Activated CD4-positive, alpha-beta T cell treated with anti-CD3 and anti-CD28 coated beads, Interleukin-2, amount 50 U/mL, for 24 hours (primary cell): ENCODE data around the gene USP49.

Experiments used
- DNase-seq, 2 donors: peaks; one replicate each; pipeline ENCODE4 v3.0.0-alpha.2; 2020; ENCODE audit warnings: low read depth in 1 of 2, low spot score in 1 of 2

The USP49 gene

DNA sequence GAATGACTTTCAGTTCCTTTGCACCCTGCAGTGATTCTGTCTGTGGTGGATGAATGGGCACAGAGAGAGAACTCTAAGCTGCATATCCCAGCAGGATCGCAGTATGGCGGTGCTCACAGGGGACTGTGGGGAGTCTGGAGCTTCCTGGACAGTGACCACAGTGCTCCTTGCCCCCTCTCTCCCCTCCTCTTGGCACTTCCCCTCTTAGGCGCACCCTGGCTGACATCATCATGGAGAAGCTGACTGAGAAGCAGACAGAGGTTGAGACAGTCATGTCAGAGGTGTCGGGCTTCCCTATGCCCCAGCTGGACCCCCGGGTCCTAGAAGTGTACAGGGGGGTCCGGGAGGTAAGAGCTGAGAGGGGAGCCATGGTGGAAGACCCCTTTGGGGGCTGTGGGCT is 34.7 kb upstream of the USP49 start:
- no peak for DNase-seq

DNA sequence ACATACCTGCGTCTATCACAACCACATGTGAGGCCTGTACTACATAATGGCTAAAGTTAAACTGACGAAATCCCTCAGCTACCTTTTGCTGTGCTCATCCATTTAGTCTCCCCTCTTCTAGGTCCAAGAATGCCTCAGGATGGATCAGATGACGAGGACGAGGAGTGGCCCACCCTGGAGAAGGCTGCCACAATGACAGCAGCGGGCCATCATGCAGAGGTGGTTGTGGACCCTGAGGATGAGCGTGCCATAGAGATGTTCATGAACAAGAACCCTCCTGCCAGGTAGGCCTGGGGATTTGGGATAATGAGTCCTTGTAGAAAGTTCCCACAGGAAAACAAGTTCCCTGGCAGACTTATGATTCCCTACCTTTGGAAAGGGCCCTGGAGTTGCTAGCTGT is 32.1 kb upstream of the USP49 start:
- no peak for DNase-seq

DNA sequence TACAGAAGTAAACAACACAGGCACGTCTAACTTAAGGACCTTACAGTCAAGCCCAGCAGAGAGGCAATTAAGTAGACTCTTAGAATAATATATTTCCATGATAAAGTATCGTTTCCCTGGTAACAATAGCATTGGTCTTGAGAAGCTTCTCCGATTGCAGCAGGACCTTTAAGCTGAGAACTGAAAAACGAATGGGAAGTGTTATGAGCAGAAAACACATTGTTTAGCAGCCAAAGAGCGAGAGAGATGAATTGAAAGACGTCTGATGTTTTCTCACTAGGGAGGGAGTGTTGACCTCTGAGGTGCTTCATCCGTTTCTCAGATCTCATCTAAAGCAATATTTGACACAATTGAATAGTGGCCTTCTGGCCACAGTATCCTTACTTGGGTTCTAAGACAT is 27.0 kb upstream of the USP49 start:
- no peak for DNase-seq

GRCh38 chr6:41921712-41921998 is 26.5 kb upstream of the USP49 start:
- no peak for DNase-seq

DNA sequence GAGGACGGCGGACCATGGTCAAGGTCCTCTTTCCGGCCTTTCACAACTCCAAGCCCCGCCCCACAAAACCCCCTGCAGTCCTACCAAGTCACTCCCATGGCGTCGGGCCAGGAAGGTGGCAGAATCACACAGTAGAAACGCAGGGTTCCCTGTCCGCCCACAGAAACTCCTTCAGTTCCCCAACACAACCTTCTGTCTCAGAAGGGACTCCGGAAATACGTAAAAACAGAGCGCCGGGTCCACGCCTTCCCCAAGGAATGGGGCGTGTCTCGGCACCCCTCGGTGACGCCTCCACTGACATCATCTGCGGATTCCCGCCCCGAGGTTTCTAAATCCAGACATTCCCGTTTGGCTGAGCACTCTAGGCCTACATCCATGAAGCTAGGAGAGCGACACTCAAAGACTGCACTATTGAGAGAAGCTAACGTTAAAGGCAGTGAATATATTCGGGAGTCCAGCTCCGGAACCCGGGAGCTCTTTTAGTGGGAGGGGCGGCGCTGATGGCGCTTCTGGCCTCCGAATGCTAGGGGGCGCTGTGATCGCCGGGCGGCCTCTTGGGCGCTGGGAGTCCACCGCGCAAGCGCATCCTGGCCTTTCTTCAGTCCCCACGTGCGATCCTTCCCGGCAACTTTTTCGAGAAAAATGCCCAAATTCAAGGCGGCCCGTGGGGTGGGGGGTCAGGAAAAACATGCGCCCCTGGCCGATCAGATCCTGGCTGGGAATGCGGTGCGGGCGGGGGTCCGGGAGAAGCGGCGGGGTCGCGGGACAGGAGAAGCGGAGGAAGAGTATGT is 25.9 kb upstream of the USP49 start, which contains the start of the genes BYSL and MED20:
Gene BYSL (plus strand): TSS at position 579 of the 791 bp plus-strand sequence. CDS start 64 bp downstream, at position 643.
Gene MED20 (minus strand): TSS at position 219 of the 791 bp plus-strand sequence. CDS start 121 bp downstream, at position 98.
- DNase-seq: peak; percentile 91 to 96

- DNase-seq: no peak
Observed at GRCh38 chr6:41917528-41917927, 22.4 kb upstream of the USP49 start.

DNA sequence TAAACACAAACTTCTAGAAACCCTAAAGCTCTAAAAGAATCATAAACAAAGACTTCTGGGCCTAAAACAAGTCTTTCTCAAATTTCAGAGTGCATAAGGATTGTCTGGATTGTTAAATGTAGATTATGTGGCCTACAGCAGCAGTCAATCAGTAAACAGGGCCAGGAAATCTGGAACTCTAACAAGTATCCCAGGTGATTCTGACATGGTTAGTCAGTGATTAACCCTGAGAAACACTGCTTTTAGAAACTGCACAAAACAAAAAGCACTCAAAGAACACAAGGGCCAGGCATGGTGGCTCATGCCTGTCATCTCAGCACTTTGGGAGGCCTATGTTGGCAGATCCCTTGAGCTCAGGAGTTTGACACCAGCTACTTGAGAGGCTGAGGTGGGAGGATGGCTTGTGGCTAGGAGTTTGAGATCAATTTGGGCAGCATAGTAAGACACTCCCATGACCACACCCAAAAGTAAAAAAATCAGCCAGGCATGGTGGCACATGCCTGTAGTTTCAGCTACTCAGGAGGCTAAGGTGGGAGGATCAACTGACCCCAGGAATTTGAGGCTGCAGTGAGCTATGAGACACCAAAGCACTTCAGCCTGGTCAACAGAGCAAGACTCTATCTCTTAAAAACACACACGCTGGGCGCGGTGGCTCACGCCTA is 19.8 kb upstream of the USP49 start:
- no peak for DNase-seq

GRCh38 chr6:41914343-41914742 is 19.2 kb upstream of the USP49 start:
- DNase-seq: no peak

DNA sequence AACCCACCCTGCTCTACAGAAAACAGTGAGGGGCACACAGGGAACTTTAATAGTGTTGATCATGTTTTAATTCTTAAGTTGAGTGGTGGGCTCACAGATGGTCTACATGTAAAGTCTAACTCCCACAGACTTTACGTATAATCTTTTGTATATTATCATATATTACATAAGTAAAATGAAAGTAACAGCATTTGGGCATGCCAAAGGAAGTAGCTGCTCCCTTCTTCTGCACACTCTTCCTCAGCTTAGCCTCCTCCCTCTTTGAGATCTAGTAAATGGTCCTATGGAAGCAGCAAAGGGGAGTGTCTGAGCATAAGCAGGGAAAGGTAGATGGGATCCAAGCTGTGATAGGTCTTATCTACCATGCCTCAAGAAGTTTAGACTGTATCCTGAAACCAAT is 14.6 kb upstream of the USP49 start:
- no peak for DNase-seq

GRCh38 chr6:41901882-41902519 is 6.8 kb upstream of the USP49 start:
- peak; percentile 5 to 59 for DNase-seq

DNA sequence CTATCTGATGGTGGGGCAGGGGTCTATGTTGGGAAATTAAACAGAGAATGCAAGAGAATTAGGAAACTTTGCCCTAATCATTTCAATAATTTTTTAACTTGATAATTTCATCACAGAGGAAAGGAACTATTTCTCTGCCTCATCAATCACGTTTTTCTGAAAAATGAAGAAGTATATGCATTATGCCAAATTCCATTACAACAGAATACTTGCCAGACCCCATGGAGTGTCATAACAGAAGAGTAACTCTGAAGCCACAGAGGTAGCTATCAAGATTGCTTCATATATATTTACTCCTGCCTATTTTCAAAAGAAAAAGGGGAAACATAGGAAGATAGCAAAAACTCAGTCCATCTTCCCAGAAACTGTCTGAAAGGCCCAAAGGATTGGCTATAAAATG is 5.7 kb upstream of the USP49 start:
- DNase-seq: no peak

DNA sequence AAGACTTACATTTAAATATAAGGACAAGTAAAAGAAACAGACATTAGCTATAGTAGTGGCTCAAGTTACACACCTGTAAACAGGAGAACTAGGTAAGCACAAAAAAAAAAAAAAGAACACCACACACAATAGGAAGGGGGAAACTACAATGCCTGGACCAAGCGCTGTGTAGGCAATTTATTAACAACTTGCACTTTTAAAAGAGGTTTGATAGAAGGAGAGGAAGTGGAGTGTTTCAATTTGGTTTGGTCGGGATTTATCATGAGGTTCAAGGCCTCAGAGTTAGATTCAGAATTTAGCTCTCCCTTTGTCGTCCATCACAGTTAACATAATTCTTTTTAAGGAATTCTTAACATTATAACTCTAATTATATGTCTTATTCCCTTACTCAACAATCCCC is 1.1 kb upstream of the USP49 start:
- DNase-seq: no peak

GRCh38 chr6:41894366-41895299 is 542 bp downstream of the USP49 start:
- DNase-seq: peak in 1 of 2 donors; percentile 21

- DNase-seq: no peak
Observed at GRCh38 chr6:41892921-41893564, 2.1 kb downstream of the USP49 start.

GRCh38 chr6:41887331-41887751 is 7.8 kb downstream of the USP49 start:
- DNase-seq: no peak

DNA sequence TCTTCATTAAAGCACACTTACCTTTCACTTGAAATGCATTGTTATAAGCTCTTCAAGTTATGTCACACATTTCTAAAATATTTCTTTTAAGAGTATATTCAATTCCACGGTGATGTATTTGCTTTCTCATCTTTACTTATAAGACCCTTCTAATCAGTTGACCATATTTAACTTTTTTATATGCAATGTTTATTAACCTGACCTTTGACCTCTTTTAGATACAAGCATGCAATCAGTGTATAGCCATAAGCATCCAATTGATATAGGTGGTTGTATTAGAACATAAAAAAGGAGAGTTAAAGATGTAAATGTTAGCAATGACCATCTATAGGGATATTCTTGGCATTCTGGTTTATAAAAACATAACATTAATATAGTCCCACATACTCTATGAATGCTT is 9.2 kb downstream of the USP49 start:
- no peak for DNase-seq

GRCh38 chr6:41884957-41885356 is 10.2 kb downstream of the USP49 start:
- no peak for DNase-seq

- DNase-seq: no peak
Observed at GRCh38 chr6:41881506-41881905, 13.7 kb downstream of the USP49 start.

GRCh38 chr6:41878961-41879405 is 16.2 kb downstream of the USP49 start:
- no peak for DNase-seq

DNA sequence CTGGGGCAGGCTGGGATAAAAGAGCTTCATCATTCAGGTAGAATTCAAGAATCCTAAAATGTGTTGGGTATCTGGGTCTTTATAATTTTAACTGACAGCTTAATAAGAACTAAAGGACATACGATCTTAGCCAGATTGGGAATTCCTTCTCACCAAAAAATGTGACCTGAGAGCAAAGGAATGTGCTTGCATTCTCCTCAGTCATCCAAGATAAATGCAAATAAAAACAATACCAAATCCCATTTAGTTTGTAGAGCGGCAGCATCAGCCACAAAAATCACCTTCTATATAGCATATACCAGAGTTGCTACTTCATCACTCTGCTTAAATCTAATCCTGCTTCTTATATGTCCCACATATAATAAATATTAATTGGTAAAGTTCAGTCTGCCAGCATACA is 16.9 kb downstream of the USP49 start:
- DNase-seq: no peak
